MM.1S (cell line): ENCODE measurements around the gene COL5A1.

Source experiments
- DNase-seq: peaks from one replicate; pipeline ENCODE4 v3.0.0-alpha.2; 2015
- H2AFZ ChIP-seq: fragments of 300-600 bp; sonication (generic); 2 replicates; pipeline ENCODE4 v1.6.0; 2016; ENCODE audit warnings: antibody characterized with exemption, low read length
- H3F3A ChIP-seq: fragments of 300-600 bp; sonication (generic); 2 replicates; pipeline ENCODE4 v1.6.1; 2016; ENCODE audit warnings: mild to moderate bottlenecking, antibody characterized with exemption, low read length, moderate library complexity, mixed read lengths; ENCODE audit not compliant: insufficient read depth
- H3K27ac ChIP-seq: fragments of 300-600 bp; sonication (generic); 2 replicates; pipeline ENCODE4 v1.5.1; 2016; ENCODE audit warnings: mild to moderate bottlenecking, low read length
- H3K27me3 ChIP-seq: fragments of 300-600 bp; sonication (generic); replicated peaks from 2 replicates; pipeline ENCODE4 v1.6.0; 2016; ENCODE audit warnings: low read length; ENCODE audit not compliant: insufficient read depth
- H3K36me3 ChIP-seq: fragments of 300-600 bp; sonication (generic); replicated peaks from 2 replicates; pipeline ENCODE4 v1.6.1; 2016; ENCODE audit warnings: mild to moderate bottlenecking, low read length, mixed read lengths; ENCODE audit not compliant: insufficient read depth
- H3K4me1 ChIP-seq: fragments of 300-600 bp; sonication (generic); 2 replicates; pipeline ENCODE4 v1.6.1; 2016; ENCODE audit warnings: low read length, mixed read lengths
- H3K4me2 ChIP-seq: fragments of 300-600 bp; sonication (generic); 2 replicates; pipeline ENCODE4 v1.6.0; 2016; ENCODE audit warnings: low read depth, low read length
- H3K4me3 ChIP-seq: fragments of 300-600 bp; sonication (generic); 2 replicates; pipeline ENCODE4 v1.5.1; 2016; ENCODE audit warnings: low read length, mixed read lengths
- H3K79me2 ChIP-seq: fragments of 300-600 bp; sonication (generic); 2 replicates; pipeline ENCODE4 v1.6.1; 2016; ENCODE audit warnings: mixed run types, low read length, mixed read lengths
- H3K9ac ChIP-seq: fragments of 300-600 bp; sonication (generic); 2 replicates; pipeline ENCODE4 v1.6.1; 2016; ENCODE audit warnings: low read length, mixed read lengths
- H3K9me2 ChIP-seq: fragments of 300-600 bp; sonication (generic); replicated peaks from 2 replicates; pipeline ENCODE4 v1.6.1; 2016; ENCODE audit warnings: mild to moderate bottlenecking, low read length, mixed read lengths; ENCODE audit not compliant: insufficient read depth
- H3K9me3 ChIP-seq: fragments of 300-600 bp; sonication (generic); replicated peaks from 2 replicates; pipeline ENCODE4 v1.6.1; 2016; ENCODE audit warnings: mild to moderate bottlenecking, low read length, mixed read lengths; ENCODE audit not compliant: insufficient read depth
- H4K20me1 ChIP-seq: fragments of 300-600 bp; sonication (generic); 2 replicates; pipeline ENCODE4 v1.6.1; 2016; ENCODE audit warnings: mild to moderate bottlenecking, low read length, moderate library complexity, mixed read lengths; ENCODE audit not compliant: insufficient read depth
- CTCF ChIP-seq: fragments of 300-600 bp; sonication (generic); IDR thresholded peaks from 2 replicates; pipeline ENCODE4 v1.5.1; 2016; ENCODE audit warnings: antibody characterized with exemption, low read length, mixed read lengths
- EZH2 ChIP-seq: fragments of 300-600 bp; sonication (generic); optimal IDR thresholded peaks from 2 replicates; pipeline ENCODE3; 2017; ENCODE audit warnings: low read depth, mild to moderate bottlenecking, antibody characterized with exemption, low read length, mixed read lengths
- EZH2phosphoT487 ChIP-seq: fragments of 300-600 bp; sonication (generic); IDR thresholded peaks from 2 replicates; pipeline ENCODE4 v1.6.1; 2018; ENCODE audit warnings: antibody characterized with exemption, low read length

Gene COL5A1

DNA sequence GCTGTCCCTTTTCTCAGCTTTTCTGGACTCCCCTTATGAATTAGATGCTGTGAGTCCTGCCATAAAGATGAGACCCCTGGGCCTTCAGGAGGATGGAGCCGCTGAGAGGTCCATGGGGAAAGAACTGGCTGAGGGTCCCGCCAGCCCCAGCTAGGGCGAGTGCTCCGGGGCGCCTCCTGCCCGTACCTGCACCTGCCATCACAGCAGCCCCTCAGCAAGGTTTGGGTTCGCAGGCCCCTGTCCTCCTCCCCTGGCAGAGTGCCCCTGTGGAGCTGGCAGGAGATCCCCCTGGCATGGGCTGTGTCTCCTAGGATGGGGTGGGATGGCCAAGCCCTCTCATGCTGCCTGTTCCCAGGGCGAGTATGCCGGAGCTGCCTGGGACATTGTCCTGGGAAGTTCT lies 64.2 kb downstream of the COL5A1 start:
- no peak for TF ChIP-seq EZH2
- TF ChIP-seq CTCF, result no peak
- TF ChIP-seq EZH2phosphoT487, result no peak
- Histone ChIP-seq H3K79me2 (no peaks in the 10 kb centered on the region), H3K4me3 (no peak overlapping the region), H3K4me2 (no peak overlapping the region), H3K27ac (no peak overlapping the region), H3K36me3 (no peaks in the 10 kb centered on the region), H3F3A (no peaks in the 10 kb centered on the region), H3K4me1 (no peaks in the 10 kb centered on the region), H4K20me1 (no peaks in the 10 kb centered on the region), H2AFZ (no peak overlapping the region), H3K27me3 (peaks cover 94% of the 10 kb centered on the region), H3K9ac (no peak overlapping the region), H3K9me3 (no peaks in the 10 kb centered on the region), H3K9me2 (no peaks in the 10 kb centered on the region)
- DNase-seq, result no peak

- H3K9me3 ChIP-seq, result no peaks in the 10 kb centered on the region
- H2AFZ ChIP-seq, result no peak overlapping the region
- H3K27me3 ChIP-seq, result peaks cover 86% of the 10 kb centered on the region
- H3K79me2 ChIP-seq, result no peaks in the 10 kb centered on the region
- H3K27ac ChIP-seq, result no peak overlapping the region
- H3K4me1 ChIP-seq, result no peaks in the 10 kb centered on the region
- DNase-seq, result no peak
- TF ChIP-seq EZH2 (no peak), CTCF (no peak), EZH2phosphoT487 (no peak)
- H3K4me3 ChIP-seq, result no peak overlapping the region
- H3K36me3 ChIP-seq, result no peaks in the 10 kb centered on the region
- H3K9me2 ChIP-seq, result no peaks in the 10 kb centered on the region
- H4K20me1 ChIP-seq, result no peaks in the 10 kb centered on the region
- no peak overlapping the region for H3K4me2 ChIP-seq
- no peak overlapping the region for H3K9ac ChIP-seq
- no peaks in the 10 kb centered on the region for H3F3A ChIP-seq
Measured at GRCh38 chr9:134706522-134706921, 64.9 kb downstream of the COL5A1 start.

GRCh38 chr9:134707031-134707680 lies 65.6 kb downstream of the COL5A1 start:
- no peak for DNase-seq
- Histone ChIP-seq H3F3A (no peaks in the 10 kb centered on the region), H3K36me3 (no peaks in the 10 kb centered on the region), H3K27me3 (peaks cover 80% of the 10 kb centered on the region), H3K4me3 (no peak overlapping the region), H3K79me2 (no peaks in the 10 kb centered on the region), H3K9me2 (no peaks in the 10 kb centered on the region), H3K4me1 (no peaks in the 10 kb centered on the region), H3K9me3 (no peaks in the 10 kb centered on the region), H4K20me1 (no peaks in the 10 kb centered on the region), H3K27ac (no peak overlapping the region), H3K9ac (no peak overlapping the region), H2AFZ (no peak overlapping the region), H3K4me2 (no peak overlapping the region)
- TF ChIP-seq CTCF (no peak), EZH2 (no peak), EZH2phosphoT487 (no peak)
